ENCODE results near the gene PGA3. TPM values are rescaled to one million over a fixed set of nuclear protein-coding genes. Genes with fewer than 3 reads are reported as not detected.
A peak's percentile ranks its signal among the peaks of the same experiment; 100 is the strongest.
"Not testable (repeated sequence)": the region's sequence is repeated elsewhere in the genome, so short reads cannot be mapped to it uniquely, and the experiment has no call there.

The PGA3 gene
- total and polyA plus RNA-seq, 5 donors from 2014 or later: not detected

GRCh38 chr11:61198948-61199523 lies 4.3 kb upstream of the PGA3 start:
- H3K36me3 ChIP-seq (ENCODE audit: control insufficient read depth, insufficient read depth, low read length): no peaks in the 10 kb centered on the region
- no peaks in the 10 kb centered on the region for H3K4me1 ChIP-seq (ENCODE audit: control insufficient read depth, insufficient read depth, low read length, poor library complexity, severe bottlenecking)
- DNase-seq: no peak
- Mint-ChIP-seq H3K27ac (no peak overlapping the region), H3K36me3 (no peaks in the 10 kb centered on the region), H3K27me3 (peaks cover 28% of the 10 kb centered on the region), H3K4me1 (no peaks in the 10 kb centered on the region), H3K4me3 (no peak overlapping the region), H3K9me3 (peaks cover 0 to 3% (median 0%) of the 10 kb centered on the region in 7 donors)
- peaks cover 3% of the 10 kb centered on the region for H3K27me3 ChIP-seq (ENCODE audit: control insufficient read depth, insufficient read depth, low read length)
- H3K27ac ChIP-seq (ENCODE audit: insufficient read depth, low read length, poor library complexity, severe bottlenecking): no peak overlapping the region
- ATAC-seq (ENCODE audit: low read depth in 2 of 2): no peak
- no peak overlapping the region for H3K4me3 ChIP-seq (ENCODE audit: low read depth, low read length)
- no peaks in the 10 kb centered on the region for H3K9me3 ChIP-seq (ENCODE audit: control insufficient read depth in 2 of 2, low read length in 2 of 2)

GRCh38 chr11:61201476-61201875 lies 1.8 kb upstream of the PGA3 start:
- Histone ChIP-seq H3K36me3 (ENCODE audit: control insufficient read depth, insufficient read depth, low read length) (no peaks in the 10 kb centered on the region), H3K27ac (ENCODE audit: insufficient read depth, low read length, poor library complexity, severe bottlenecking) (no peak overlapping the region), H3K4me1 (ENCODE audit: control insufficient read depth, insufficient read depth, low read length, poor library complexity, severe bottlenecking) (no peaks in the 10 kb centered on the region), H3K27me3 (ENCODE audit: control insufficient read depth, insufficient read depth, low read length) (peaks cover 3% of the 10 kb centered on the region), H3K4me3 (ENCODE audit: low read depth, low read length) (no peak overlapping the region), H3K9me3 (ENCODE audit: control insufficient read depth in 2 of 2, low read length in 2 of 2) (no peaks in the 10 kb centered on the region)
- Mint-ChIP-seq H3K9me3 (peaks cover 0 to 3% (median 0%) of the 10 kb centered on the region in 7 donors), H3K36me3 (no peaks in the 10 kb centered on the region), H3K27me3 (peaks cover 25% of the 10 kb centered on the region), H3K27ac (no peak overlapping the region), H3K4me1 (no peaks in the 10 kb centered on the region), H3K4me3 (no peak overlapping the region)
- ATAC-seq (ENCODE audit: low read depth in 2 of 2): no peak
- DNase-seq: peak in 1 of 3 donors; percentile 8

DNA sequence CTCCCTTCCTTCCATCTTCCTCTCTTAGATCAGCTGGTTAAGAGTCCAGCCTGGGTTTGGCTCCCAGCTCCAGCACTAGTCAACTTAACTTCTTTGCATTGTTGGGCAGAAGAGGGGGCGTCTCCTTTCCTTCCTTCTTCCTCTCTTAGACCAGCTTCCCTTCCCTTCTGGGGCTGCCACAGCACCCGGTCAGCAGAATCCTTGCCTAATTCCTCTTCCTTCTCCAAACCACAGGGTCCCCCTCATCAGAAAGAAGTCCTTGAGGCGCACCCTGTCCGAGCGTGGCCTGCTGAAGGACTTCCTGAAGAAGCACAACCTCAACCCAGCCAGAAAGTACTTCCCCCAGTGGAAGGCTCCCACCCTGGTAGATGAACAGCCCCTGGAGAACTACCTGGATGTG lies 558 bp downstream of the PGA3 start:
- not testable (repeated sequence) for H3K4me1 ChIP-seq (ENCODE audit: control insufficient read depth, insufficient read depth, low read length, poor library complexity, severe bottlenecking); H3K27ac Mint-ChIP-seq; H3K4me1 Mint-ChIP-seq; H3K36me3 Mint-ChIP-seq; H3K4me3 ChIP-seq (ENCODE audit: low read depth, low read length); H3K27me3 ChIP-seq (ENCODE audit: control insufficient read depth, insufficient read depth, low read length); ATAC-seq (ENCODE audit: low read depth in 2 of 2); H3K36me3 ChIP-seq (ENCODE audit: control insufficient read depth, insufficient read depth, low read length); H3K9me3 Mint-ChIP-seq; H3K9me3 ChIP-seq (ENCODE audit: control insufficient read depth in 2 of 2, low read length in 2 of 2); H3K27ac ChIP-seq (ENCODE audit: insufficient read depth, low read length, poor library complexity, severe bottlenecking); H3K4me3 Mint-ChIP-seq; DNase-seq
- peaks cover 25% of the 10 kb centered on the region for H3K27me3 Mint-ChIP-seq

DNA sequence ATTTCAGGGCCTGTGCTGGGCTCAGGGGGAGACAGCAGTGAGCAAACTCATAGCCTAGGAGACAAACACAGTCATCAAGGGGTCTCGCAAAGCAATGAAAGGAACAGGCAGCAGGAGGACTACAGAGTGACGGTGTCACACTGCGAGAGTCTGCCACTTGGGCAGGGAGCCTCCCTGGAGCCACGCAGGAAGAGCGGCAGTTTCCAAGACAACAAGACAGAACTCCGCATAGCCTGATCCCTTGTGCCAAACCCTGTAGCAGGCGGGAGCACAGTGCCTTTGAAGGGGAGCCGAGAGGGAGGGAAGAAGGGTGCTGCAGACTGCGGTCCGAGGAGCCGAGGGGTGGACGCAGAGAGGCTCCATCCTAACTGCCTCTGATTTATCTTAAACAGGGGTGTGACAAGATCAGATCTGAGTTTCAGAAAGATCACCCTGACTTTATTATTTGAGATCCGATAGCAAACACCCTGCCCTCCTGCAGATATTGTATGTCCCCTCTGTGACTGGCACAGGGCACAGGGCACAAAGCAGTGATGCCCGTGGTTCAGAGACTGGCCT lies 1.3 kb downstream of the PGA3 start:
- not testable (repeated sequence) for H3K4me3 Mint-ChIP-seq; H3K9me3 ChIP-seq (ENCODE audit: control insufficient read depth in 2 of 2, low read length in 2 of 2); H3K9me3 Mint-ChIP-seq; H3K4me1 ChIP-seq (ENCODE audit: control insufficient read depth, insufficient read depth, low read length, poor library complexity, severe bottlenecking); H3K27me3 ChIP-seq (ENCODE audit: control insufficient read depth, insufficient read depth, low read length); H3K4me1 Mint-ChIP-seq; DNase-seq; H3K27ac Mint-ChIP-seq; H3K4me3 ChIP-seq (ENCODE audit: low read depth, low read length); H3K27ac ChIP-seq (ENCODE audit: insufficient read depth, low read length, poor library complexity, severe bottlenecking); H3K36me3 Mint-ChIP-seq; ATAC-seq (ENCODE audit: low read depth in 2 of 2); H3K36me3 ChIP-seq (ENCODE audit: control insufficient read depth, insufficient read depth, low read length)
- H3K27me3 Mint-ChIP-seq: peaks cover 25% of the 10 kb centered on the region

DNA sequence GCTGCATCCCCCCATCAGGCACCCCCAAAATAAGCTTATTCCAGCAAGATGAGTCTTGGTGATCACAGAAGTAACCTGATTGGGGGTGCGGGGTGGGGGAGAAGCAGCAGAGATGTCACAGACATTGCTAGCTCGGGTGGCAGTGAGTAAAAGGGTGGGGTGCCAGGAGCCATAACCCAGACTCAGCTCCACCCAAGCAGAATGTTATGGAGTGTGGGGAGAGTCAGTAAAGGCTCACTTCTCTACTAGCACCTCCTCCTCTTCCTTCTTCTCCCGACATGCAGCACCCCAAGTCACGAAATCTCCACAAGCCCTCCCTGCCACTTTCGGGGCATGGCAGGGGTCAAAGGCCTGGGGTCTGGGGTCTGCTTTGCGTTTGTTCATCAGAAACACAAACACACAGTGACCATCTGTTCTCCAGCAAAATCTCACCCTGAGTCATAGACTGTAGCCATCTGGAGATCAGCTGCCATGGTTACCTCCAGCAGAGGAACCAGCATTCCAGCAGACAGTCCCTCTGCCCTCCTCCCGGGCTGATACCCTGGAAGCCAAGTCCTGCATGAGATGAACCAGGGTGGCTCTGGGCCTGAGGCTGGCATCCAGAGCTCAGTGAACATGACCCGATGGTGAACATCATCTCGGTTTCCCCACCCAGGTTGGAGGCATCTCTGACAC lies 4.5 kb downstream of the PGA3 start:
- not testable (repeated sequence) for H3K4me3 ChIP-seq (ENCODE audit: low read depth, low read length); H3K27me3 Mint-ChIP-seq; DNase-seq; ATAC-seq (ENCODE audit: low read depth in 2 of 2); H3K9me3 ChIP-seq (ENCODE audit: control insufficient read depth in 2 of 2, low read length in 2 of 2); H3K27me3 ChIP-seq (ENCODE audit: control insufficient read depth, insufficient read depth, low read length); H3K4me1 ChIP-seq (ENCODE audit: control insufficient read depth, insufficient read depth, low read length, poor library complexity, severe bottlenecking); H3K4me3 Mint-ChIP-seq; H3K36me3 ChIP-seq (ENCODE audit: control insufficient read depth, insufficient read depth, low read length); H3K36me3 Mint-ChIP-seq; H3K9me3 Mint-ChIP-seq; H3K27ac Mint-ChIP-seq; H3K4me1 Mint-ChIP-seq; H3K27ac ChIP-seq (ENCODE audit: insufficient read depth, low read length, poor library complexity, severe bottlenecking)

DNA sequence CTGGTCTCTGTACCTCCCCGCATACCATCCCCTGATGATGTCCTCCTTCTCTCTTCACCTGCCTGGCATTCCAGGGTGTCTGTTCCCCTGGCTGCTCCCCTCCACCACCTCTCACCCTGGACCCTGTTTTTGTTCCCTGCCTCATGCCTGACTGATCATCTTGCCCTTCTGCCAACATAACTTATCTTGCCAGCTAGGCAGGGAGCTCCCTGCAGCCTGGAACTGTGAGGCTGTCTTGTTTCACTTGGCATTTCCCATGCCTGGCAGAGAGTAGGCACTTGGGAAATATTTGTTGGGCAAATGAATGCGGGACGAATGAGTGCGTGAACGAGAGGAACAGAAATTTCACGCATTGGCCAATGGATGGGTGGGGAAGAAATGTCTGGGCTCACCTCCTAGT lies 7.3 kb downstream of the PGA3 start:
- H3K9me3 ChIP-seq (ENCODE audit: control insufficient read depth in 2 of 2, low read length in 2 of 2); H3K36me3 ChIP-seq (ENCODE audit: control insufficient read depth, insufficient read depth, low read length); H3K27me3 Mint-ChIP-seq; H3K9me3 Mint-ChIP-seq; H3K4me3 Mint-ChIP-seq; H3K27ac ChIP-seq (ENCODE audit: insufficient read depth, low read length, poor library complexity, severe bottlenecking); H3K4me1 ChIP-seq (ENCODE audit: control insufficient read depth, insufficient read depth, low read length, poor library complexity, severe bottlenecking); H3K4me1 Mint-ChIP-seq; H3K27me3 ChIP-seq (ENCODE audit: control insufficient read depth, insufficient read depth, low read length); H3K27ac Mint-ChIP-seq; H3K36me3 Mint-ChIP-seq; DNase-seq; H3K4me3 ChIP-seq (ENCODE audit: low read depth, low read length); ATAC-seq (ENCODE audit: low read depth in 2 of 2): not testable (repeated sequence)

- not testable (repeated sequence) for H3K27ac ChIP-seq (ENCODE audit: insufficient read depth, low read length, poor library complexity, severe bottlenecking); H3K4me3 ChIP-seq (ENCODE audit: low read depth, low read length); H3K36me3 ChIP-seq (ENCODE audit: control insufficient read depth, insufficient read depth, low read length); H3K4me1 ChIP-seq (ENCODE audit: control insufficient read depth, insufficient read depth, low read length, poor library complexity, severe bottlenecking); H3K4me3 Mint-ChIP-seq; ATAC-seq (ENCODE audit: low read depth in 2 of 2); DNase-seq; H3K36me3 Mint-ChIP-seq; H3K9me3 ChIP-seq (ENCODE audit: control insufficient read depth in 2 of 2, low read length in 2 of 2); H3K27me3 Mint-ChIP-seq; H3K27ac Mint-ChIP-seq; H3K9me3 Mint-ChIP-seq; H3K27me3 ChIP-seq (ENCODE audit: control insufficient read depth, insufficient read depth, low read length); H3K4me1 Mint-ChIP-seq
Observed at GRCh38 chr11:61211327-61211952, 8.1 kb downstream of the PGA3 start.

DNA sequence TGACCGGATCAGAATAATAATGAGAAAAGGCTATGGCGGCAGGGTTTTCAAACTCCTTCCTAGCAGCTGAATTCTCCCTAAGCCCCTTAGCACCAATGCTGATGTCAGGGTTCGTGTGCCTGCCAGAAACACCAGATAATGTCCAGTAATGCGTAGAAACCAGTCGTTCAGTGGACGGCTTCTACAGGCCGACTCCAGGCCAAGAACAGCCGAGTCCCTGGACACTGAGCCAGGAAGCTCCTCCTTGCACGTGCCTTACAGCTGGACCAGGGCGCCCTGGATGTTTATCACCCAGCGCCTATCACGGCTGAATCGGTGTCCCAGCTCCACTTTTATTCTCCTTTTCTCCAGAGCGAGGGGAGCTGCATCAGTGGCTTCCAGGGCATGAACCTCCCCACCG lies 8.9 kb downstream of the PGA3 start:
- H3K27me3 ChIP-seq (ENCODE audit: control insufficient read depth, insufficient read depth, low read length); H3K36me3 Mint-ChIP-seq; H3K4me3 ChIP-seq (ENCODE audit: low read depth, low read length); H3K9me3 ChIP-seq (ENCODE audit: control insufficient read depth in 2 of 2, low read length in 2 of 2); H3K27ac ChIP-seq (ENCODE audit: insufficient read depth, low read length, poor library complexity, severe bottlenecking); H3K27me3 Mint-ChIP-seq; DNase-seq; H3K4me3 Mint-ChIP-seq; ATAC-seq (ENCODE audit: low read depth in 2 of 2); H3K9me3 Mint-ChIP-seq; H3K27ac Mint-ChIP-seq; H3K36me3 ChIP-seq (ENCODE audit: control insufficient read depth, insufficient read depth, low read length); H3K4me1 ChIP-seq (ENCODE audit: control insufficient read depth, insufficient read depth, low read length, poor library complexity, severe bottlenecking); H3K4me1 Mint-ChIP-seq: not testable (repeated sequence)

Measured in CD4-positive, CD25-positive, alpha-beta regulatory T cell (primary cell).